Measurements from ENCODE around the gene MFN1.

DNA sequence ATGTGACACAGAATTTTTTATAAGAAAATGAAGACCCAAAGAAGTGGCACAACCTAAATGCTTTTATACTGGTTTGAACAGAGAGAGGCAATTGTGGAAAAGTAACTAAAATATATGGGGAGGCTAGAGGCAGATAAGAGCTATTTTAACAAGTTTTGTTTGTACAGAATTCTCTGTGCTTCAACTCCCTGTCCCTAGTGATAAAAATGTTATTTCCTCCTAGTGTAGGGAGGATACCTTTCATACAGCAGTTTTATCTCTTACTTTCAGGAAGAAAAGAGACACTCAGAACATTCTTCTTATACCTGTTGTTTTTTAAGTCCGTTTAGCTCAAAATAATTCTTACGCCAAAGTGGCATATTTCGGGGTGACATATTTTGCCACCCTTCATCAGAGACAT is 45.9 kb upstream of the MFN1 start:
- TF ChIP-seq, protein P1, sequence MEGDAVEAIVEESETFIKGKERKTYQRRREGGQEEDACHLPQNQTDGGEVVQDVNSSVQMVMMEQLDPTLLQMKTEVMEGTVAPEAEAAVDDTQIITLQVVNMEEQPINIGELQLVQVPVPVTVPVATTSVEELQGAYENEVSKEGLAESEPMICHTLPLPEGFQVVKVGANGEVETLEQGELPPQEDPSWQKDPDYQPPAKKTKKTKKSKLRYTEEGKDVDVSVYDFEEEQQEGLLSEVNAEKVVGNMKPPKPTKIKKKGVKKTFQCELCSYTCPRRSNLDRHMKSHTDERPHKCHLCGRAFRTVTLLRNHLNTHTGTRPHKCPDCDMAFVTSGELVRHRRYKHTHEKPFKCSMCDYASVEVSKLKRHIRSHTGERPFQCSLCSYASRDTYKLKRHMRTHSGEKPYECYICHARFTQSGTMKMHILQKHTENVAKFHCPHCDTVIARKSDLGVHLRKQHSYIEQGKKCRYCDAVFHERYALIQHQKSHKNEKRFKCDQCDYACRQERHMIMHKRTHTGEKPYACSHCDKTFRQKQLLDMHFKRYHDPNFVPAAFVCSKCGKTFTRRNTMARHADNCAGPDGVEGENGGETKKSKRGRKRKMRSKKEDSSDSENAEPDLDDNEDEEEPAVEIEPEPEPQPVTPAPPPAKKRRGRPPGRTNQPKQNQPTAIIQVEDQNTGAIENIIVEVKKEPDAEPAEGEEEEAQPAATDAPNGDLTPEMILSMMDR (IDR thresholded peaks at IDR 0.05): no peak
- TF ChIP-seq POLR2A (IDR thresholded peaks at IDR 0.05): no peak
